Hematopoietic multipotent progenitor cell treated with erythropoietin and hydrocortisone succinate and interleukin-3 and kit ligand, for 15 days (in vitro differentiated cells): ENCODE results near the gene LRPAP1.

ENCODE experiments used
- DNase-seq: peaks from one replicate; pipeline ENCODE4 v3.0.0-alpha.2; 2015; ENCODE audit warnings: low spot score

Gene LRPAP1

GRCh38 chr4:3485011-3485791 is 47.0 kb downstream of the LRPAP1 start:
- no peak for DNase-seq

GRCh38 chr4:3484057-3484973 is 47.9 kb downstream of the LRPAP1 start:
- DNase-seq: no peak

GRCh38 chr4:3483471-3483921 is 48.7 kb downstream of the LRPAP1 start:
- DNase-seq: no peak

DNA sequence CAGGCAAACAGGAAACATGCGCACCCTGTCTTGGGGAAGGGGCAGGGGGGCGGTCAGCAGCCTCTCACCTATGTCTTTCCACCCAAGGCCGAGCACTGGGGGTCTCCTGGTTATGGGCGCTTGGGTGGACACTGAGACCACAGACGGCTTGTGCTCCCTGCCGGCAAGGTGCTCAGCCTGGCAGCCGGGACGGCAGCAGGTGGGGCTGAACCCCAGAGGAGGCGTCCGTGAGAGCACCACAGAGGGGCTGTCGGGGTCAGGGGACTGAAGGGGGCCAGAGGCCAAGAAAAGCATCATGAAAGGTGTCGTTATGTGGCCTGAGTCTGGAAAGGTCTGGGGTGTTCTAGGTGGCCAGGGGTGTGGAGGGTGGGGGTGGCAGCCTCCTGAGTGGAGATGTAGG is 49.5 kb downstream of the LRPAP1 start:
- no peak for DNase-seq

- no peak for DNase-seq
Measured at GRCh38 chr4:3481783-3482393, 50.3 kb downstream of the LRPAP1 start.

DNA sequence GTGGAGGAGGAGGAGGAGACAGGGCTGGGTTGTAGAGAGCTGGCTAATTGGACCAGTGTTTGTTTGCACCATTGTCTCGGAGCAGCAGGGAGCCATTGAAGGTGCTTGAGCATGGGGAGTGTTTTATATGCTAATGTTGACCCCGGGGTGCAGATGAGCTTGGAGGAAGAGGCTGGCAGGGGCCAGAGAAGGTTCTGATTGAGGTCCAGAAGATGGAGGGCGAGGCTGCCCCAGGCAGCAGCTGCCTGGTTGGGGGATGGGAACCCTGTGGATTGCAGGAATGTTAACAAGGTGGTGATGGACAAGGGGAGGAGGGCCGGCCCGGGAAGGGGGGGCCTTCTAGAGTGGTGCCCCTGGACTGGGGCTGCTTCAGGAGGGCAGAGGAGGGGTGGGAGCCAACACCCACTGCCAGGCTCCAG is 51.1 kb downstream of the LRPAP1 start:
- no peak for DNase-seq

DNA sequence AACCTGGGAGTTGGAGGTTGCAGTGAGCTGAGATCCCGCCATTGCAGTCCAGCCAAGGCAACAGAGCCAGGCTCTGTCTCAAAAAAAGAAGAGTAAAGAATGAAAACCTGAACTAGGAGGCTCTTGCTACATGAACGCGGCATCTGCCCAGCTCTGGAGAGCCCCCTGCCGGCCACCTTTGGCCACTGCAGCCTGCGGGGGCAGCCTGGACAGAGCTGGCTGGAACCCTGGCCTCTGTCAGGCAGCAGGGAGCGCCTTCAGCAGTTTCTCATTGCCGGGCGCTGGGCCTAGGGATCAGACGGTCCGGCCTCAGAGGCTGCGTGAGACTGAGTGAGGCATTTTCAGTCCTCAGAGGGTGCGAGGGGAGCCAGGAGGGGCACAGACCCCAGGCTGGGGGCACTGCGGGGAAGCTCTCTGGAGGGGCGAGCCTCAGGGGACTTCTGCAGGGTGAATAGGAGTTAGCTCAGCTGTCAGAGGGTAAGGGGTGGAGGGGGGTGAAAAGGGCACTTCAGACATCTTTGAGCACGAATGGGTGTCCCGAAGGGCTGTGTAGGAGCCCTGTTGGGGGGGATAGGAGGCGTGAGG is 51.6 kb downstream of the LRPAP1 start:
- peak; percentile 59 for DNase-seq

- no peak for DNase-seq
Measured at GRCh38 chr4:3479358-3480101, 52.7 kb downstream of the LRPAP1 start.

DNA sequence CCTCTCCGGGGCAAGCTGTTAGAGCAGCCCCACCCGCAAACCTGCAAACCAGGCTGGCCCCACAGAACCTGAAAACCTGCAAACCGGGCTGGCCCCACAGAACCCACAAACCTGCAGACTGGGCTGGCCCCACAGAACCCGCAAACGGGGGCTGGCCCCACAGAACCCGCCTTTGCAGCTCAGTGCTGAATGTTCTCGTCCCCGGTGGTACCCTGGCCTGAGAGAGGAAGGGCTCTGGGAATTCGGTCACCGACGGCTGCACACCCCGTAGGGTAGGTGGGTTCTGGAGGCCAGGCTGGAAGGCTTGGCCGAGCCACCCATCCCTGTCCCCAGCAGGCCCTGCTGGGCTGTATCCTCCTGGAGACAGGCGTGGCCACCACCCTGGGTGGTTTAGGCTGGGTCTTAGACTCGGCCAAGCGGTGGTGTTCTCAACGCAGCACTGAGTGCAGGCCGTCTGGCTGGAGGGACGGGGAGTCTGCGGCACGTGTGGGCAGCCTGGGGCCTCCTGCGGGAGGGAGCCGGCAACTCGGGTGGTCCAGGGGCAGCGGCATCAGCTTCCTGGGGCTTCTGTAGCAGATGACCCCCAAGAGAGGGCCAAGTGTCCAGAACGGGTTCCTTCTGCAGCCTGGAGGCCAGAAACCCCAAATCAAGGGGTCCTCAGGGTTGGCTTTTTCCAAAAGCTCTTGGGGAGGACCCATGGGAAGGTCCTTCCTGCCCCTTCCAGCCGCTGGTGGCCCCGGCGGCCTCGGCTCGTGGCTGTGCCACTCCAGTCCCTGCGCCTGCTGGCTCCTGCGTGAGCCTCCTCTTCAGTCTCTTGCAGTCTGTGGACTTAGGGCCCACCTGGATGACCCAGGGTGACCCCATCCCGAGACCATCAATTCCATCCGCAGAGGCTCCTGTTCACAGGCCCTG is 53.5 kb downstream of the LRPAP1 start:
- DNase-seq: no peak

DNA sequence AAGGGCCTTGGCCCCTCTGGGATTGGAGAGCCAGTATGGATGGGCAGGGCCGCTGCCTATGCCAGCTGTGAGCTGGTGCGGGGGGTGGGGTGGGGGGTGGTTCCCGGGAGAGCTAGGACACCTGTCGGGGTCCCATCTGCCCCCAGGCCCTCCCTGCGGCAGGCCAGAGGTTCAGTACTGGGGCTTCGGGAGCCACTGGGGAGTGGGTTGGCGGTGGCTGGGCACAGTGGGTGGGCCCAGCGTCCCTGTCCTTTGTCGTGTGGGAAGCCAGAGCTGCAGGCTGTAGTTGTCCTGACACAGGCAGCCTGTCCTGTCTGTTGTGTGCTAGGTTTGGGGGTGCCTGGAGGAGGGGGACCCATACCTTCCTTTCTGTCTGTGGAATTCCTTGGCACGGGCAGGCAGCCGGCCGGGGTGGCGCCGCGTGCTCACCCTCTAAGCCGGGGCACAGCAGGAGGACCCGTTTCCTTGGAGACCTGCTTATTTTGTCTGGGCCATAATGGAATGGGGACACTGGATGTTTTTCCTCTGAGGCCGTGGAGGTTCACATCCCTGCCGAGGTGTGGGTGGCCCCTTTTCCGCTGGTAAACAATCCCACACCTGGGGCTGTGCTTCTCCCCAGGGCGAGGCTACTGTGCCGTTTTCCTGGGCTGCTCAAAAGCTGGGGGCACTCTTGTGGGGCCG is 54.3 kb downstream of the LRPAP1 start:
- no peak for DNase-seq

GRCh38 chr4:3476936-3477749 is 55.1 kb downstream of the LRPAP1 start:
- no peak for DNase-seq

DNA sequence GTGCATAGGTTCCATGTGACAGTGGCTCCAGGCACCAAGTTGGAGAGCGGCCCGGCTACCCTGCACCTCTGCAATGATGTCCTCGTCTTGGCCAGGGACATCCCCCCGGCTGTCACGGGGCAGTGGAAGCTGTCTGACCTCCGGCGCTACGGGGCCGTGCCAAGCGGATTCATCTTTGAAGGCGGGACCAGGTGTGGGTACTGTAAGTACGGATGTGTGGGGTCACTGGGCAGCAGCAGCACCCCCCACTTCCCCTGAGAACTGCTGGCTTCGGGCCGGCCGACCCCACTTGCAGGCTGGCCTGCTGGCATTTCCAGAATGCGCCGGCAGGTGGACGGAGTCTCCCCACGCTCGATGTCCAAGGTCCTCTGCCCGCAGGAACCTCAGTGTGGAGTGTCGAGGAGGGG is 55.9 kb downstream of the LRPAP1 start:
- no peak for DNase-seq

- DNase-seq: no peak
Measured at GRCh38 chr4:3475713-3476260, 56.4 kb downstream of the LRPAP1 start.

GRCh38 chr4:3475041-3475712 is 57.0 kb downstream of the LRPAP1 start:
- no peak for DNase-seq

DNA sequence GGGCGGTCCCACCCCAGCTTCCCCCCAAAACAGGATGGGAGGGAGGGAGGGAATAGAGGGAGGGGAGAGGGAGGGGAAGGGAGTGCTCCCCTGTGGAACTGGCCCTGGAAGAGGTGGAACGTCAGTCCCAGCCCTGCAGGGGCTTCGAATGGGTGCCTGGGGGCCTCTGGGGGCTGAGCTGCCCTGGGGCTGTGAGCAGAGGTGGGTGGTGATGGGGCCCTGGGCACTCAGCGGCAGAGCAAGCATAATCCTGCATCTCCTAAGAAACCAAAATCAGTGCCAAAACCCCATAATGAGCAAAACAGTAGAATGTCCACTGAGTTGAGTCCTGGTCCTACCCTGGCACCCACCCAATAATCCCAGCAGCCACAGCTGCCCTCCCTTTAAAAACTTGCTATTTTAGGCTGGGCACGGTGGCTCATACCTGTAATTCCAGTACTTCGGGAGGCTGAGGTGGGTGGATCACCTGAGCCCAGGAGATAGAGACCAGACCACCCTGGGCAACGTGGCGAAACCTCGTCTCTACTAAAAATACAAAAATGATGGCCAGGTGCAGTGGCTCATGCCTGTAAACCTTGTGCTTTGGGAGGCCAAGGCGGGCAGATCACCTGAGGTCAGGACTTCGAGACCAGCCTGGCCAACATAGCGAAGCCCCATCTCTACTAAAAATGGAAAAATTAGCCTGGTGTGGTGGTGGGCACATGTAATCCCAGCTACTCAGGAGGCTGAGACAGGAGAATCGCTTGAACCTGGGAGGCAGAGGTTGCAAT is 58.0 kb downstream of the LRPAP1 start:
- DNase-seq: no peak

DNA sequence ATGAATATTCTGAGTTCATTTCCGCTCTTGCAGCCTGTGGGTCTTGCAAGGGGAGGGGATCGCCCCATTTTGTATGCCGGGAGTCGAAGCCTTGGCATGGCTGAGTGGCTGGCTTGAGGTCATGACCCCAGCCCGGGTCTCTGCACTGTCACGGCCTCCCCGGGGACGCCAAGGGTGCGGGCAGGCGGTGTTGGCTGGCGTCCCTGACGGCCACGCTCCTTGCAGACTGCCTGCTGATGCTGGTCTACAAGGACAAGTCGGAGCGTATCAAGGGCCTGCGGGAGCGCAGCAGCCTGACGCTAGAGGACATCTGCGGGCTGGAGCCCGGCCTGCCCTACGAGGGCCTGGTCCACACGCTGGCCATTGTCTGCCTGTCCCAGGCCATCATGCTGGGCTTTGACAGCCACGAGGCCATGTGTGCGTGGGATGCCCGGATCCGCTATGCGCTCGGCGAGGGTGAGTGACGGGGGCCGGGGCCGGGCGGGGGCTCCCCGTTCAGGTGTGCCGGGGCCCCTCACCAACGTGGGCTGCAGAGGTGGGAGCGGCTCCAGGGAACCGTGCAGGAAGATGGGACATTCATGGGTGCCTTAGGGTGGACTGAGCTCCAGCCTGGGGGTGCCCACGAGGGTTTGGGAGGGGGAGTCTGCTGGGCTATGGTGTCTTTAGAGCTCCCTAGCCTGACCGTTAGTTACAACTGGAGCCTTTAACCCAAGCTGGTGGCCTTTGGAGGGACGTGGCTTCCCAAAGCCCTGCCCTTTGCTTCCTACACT is 58.9 kb downstream of the LRPAP1 start:
- no peak for DNase-seq
